Omental fat pad (tissue), 4 donors: Measurements from ENCODE around the gene TRMT11. TPM values are rescaled to one million over a fixed set of nuclear protein-coding genes. Genes with fewer than 3 reads are reported as not detected.
"Not testable (repeated sequence)": the region's sequence is repeated elsewhere in the genome, so short reads cannot be mapped to it uniquely, and the experiment has no call there.

Experiments used
- ATAC-seq: fragments of 150-250 bp; one replicate; pipeline ENCODE4 v1.9.1; 2016; ENCODE audit warnings: mild to moderate bottlenecking, moderate library complexity; ENCODE audit not compliant: low FRiP score
- DNase-seq: peaks from one replicate; pipeline ENCODE4 v3.0.0-alpha.2; 2019; ENCODE audit warnings: low spot score
- total RNA-seq, 4 donors: library from RNA; depleted of rRNA; stranded (reverse); fragments of >200 nt; gene quantifications; one replicate each; pipeline ENCODE4 v1.1.0, GENCODE V29; 2016
- TF ChIP-seq, protein P1 (sequence below), 3 donors: fragments of 450-650 bp; IDR thresholded peaks; one replicate each; pipeline ENCODE4 v1.5.1; 2016 to 2017; ENCODE audit warnings: antibody characterized with exemption in 3 of 3, mild to moderate bottlenecking in 3 of 3, moderate library complexity in 2 of 3

Gene TRMT11
- total RNA-seq, 4 donors from 2014 or later = 18.0 to 31.7 (median 23.2) TPM

DNA sequence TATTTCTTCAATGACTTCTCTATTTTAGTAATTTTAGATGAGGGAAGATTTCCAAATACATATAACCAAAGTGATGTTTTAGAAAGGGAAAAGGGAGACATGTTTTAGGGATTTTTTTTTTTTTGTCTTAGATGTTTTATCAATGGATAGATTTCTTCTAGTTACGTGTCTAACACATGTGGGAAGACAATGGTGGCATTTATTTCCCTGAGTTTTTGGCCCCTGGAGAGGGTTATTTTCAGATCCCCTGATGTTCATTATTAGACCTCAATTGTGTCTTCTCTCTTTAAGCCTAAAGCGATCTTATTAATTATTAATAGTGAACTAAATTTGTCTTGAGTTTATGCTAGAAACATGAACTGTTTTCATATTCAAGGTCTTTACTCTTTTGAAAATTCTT lies 30.3 kb downstream of the TRMT11 start:
- ATAC-seq = no peak
- TF ChIP-seq, protein P1, sequence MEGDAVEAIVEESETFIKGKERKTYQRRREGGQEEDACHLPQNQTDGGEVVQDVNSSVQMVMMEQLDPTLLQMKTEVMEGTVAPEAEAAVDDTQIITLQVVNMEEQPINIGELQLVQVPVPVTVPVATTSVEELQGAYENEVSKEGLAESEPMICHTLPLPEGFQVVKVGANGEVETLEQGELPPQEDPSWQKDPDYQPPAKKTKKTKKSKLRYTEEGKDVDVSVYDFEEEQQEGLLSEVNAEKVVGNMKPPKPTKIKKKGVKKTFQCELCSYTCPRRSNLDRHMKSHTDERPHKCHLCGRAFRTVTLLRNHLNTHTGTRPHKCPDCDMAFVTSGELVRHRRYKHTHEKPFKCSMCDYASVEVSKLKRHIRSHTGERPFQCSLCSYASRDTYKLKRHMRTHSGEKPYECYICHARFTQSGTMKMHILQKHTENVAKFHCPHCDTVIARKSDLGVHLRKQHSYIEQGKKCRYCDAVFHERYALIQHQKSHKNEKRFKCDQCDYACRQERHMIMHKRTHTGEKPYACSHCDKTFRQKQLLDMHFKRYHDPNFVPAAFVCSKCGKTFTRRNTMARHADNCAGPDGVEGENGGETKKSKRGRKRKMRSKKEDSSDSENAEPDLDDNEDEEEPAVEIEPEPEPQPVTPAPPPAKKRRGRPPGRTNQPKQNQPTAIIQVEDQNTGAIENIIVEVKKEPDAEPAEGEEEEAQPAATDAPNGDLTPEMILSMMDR (IDR thresholded peaks at IDR 0.05) = no peak
- DNase-seq = no peak

DNA sequence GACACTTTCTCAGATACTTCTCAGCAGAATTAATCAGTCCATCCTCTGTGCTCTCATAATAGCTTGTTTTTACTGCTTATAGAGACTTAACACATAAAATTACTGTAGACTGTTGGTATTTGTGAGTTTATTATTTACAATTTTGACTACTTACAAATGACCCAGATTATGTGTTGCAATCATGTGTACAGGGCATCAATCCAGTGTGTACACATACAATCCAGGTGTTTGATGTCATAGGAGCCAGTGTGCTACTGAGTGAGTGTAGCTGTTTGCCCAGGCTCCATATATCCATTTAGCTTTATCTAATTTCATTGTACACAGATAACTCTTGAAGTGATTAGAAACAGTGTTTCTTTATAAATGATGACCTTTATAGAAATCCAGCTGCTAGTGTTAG lies 31.3 kb downstream of the TRMT11 start:
- ATAC-seq (no peak), DNase-seq (no peak)
- TF ChIP-seq, protein P1 (IDR thresholded peaks at IDR 0.05) = no peak

DNA sequence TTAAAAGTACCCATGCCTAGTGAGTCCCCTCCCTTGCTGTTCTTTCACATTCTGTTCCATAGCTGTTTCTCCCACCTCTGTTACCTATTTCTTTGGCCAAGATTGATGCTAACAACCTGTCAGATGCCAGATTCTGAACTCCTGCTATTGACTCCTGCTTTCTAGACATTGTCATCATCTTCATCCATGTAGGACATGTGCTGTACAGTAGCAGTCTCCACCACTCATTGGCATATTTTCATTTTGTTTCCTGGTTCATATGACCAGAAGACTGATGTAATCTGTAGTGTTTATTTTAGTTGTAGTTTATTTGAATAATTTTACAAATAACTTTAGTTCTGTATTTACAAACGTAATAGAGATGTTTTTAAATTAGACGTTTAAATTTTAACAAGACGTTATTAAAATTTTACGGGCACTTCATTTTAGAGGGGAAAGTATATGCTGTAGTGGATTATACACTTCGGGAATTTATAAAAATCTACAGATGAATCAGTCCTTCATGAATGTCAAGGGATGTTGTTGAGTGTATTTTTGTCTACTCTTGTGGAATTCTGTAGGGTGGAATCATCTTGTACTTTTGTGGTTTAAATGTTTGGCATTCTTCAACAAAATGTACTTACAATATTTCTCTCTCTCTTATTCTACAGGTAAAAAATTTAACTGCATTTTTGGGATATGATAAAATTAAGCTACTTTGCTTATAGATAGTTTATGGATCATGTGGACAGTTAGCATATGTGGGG lies 34.1 kb downstream of the TRMT11 start:
- DNase-seq (no peak), ATAC-seq (no peak)
- TF ChIP-seq, protein P1 (IDR thresholded peaks at IDR 0.05) = no peak

DNA sequence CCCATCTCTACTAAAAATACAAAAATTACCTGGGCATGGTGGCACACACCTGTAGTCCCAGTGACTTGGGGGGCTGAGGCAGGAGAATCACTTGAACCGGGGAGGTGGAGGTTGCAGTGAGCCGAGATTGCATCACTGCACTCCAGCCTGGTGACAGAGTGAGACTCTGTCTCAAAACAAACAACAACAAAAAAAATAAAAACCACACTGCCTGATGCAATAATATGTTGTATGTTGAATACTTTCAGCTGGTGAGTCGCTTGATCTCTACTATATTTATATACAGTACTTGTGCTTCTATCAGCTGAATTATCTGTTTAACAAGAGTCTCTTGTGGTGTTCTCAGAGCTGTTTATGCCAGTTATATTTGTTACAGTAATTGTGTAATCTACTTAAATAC lies 37.1 kb downstream of the TRMT11 start:
- ATAC-seq = not testable (repeated sequence)

DNA sequence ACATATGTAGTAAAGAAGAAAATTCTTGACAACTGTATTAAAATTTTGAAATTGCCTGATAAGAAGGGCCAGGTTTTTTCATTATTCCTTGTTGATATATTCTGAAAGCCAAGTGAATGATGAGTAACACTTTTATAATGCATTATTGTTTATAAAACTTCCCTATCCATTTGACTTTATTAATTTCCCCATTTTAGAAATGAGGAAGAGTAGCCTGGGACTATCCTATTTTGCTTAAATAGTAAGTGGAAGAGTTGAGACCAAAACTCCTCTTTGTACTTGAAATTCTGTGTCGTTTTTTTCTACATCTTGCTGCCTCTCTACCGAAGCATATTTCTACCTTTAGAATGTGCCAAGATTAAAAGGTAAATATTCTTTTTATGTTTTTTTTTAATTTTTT lies 39.7 kb downstream of the TRMT11 start:
- TF ChIP-seq, protein P1 (IDR thresholded peaks at IDR 0.05) = no peak

More for the DNA sequence above, 37.1 kb downstream of the TRMT11 start:
- not testable (repeated sequence) for DNase-seq

DNA sequence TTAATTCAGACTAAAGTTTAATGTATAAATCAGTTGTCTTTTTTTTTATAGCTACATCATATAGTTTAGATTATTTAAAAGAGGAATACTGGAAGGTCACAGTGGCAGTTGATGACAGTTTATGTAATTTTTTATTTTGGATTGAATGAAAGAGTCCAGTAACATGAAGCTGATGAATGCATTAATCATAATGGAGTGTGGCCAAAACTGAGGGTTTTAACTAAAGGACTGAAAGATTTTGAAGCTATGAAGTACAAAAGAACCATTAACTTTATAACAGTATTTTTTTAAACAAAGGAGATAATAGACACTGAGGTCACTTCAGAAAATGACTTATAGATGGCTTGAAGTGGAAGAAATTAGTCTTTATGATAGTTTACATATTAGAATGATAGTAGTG lies 41.3 kb downstream of the TRMT11 start:
- TF ChIP-seq, protein P1 (IDR thresholded peaks at IDR 0.05) = no peak
- ATAC-seq (no peak), DNase-seq (no peak)

More for the DNA sequence above, 39.7 kb downstream of the TRMT11 start:
- ATAC-seq (no peak), DNase-seq (no peak)

DNA sequence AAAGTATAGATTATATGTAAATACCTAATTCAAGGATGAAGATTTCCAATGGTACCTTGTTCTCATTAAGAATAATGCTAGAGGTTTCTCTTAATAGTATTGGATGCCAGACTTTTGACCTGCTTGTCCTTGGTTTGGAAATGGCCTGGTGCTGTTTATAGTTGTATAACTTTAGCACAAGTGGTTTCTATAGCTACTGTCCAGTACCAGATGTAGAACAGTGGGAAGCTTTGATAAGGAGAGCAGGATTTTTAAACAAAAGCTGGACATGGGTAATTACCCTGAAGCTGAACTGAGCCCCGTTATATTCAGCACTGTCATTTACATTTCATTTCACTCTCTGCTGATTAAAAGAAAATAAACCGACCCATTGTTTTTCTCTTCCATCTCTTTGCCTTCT lies 43.7 kb downstream of the TRMT11 start:
- no peak for DNase-seq
- TF ChIP-seq, protein P1 (IDR thresholded peaks at IDR 0.05) = no peak
- ATAC-seq = no peak
